ENCODE data around the gene OTX2.

Gene OTX2

DNA sequence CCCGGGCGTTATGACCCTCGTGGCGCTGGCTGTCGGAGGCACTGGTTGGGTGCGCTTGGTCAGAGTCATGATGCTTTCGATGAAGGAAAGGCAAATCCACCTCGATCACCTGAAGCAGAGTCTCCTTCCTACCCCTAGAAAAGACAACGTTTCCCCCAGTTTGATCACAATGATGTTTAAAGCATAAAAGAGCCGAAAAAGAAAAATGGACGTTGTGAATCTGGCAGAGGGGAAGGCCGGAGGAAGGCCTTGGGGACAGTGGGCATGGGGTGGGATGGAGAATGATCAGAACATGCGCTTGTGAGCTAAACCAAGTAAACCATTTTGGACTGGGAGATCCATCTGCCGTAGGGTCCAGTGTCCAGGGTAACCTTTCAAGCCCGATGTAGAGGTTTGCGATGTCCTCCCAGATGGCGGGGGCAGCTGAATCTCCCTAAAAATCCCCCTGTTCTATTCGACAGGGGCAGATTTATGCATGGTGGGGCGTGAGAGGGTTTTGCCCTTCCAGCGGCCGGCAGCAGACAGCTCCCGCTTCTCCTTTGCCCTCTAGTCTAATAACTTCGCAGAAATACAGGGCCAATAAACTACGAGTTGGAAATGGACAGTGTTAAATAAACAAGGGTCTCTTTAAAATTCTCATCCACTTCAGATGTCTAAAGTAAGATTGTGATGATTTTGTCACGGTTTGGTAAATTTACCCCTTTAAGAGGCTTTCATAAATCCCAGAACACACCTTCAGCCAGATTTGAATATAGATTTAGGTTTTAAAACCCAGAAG is 2.3 kb upstream of the OTX2 start:
- TF ChIP-seq, protein P1, sequence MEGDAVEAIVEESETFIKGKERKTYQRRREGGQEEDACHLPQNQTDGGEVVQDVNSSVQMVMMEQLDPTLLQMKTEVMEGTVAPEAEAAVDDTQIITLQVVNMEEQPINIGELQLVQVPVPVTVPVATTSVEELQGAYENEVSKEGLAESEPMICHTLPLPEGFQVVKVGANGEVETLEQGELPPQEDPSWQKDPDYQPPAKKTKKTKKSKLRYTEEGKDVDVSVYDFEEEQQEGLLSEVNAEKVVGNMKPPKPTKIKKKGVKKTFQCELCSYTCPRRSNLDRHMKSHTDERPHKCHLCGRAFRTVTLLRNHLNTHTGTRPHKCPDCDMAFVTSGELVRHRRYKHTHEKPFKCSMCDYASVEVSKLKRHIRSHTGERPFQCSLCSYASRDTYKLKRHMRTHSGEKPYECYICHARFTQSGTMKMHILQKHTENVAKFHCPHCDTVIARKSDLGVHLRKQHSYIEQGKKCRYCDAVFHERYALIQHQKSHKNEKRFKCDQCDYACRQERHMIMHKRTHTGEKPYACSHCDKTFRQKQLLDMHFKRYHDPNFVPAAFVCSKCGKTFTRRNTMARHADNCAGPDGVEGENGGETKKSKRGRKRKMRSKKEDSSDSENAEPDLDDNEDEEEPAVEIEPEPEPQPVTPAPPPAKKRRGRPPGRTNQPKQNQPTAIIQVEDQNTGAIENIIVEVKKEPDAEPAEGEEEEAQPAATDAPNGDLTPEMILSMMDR (IDR thresholded peaks at IDR 0.05; ENCODE audit: low read depth, low read length) = no peak
- DNase-seq (ENCODE audit: extremely low read depth, low read depth) = no peak

DNA sequence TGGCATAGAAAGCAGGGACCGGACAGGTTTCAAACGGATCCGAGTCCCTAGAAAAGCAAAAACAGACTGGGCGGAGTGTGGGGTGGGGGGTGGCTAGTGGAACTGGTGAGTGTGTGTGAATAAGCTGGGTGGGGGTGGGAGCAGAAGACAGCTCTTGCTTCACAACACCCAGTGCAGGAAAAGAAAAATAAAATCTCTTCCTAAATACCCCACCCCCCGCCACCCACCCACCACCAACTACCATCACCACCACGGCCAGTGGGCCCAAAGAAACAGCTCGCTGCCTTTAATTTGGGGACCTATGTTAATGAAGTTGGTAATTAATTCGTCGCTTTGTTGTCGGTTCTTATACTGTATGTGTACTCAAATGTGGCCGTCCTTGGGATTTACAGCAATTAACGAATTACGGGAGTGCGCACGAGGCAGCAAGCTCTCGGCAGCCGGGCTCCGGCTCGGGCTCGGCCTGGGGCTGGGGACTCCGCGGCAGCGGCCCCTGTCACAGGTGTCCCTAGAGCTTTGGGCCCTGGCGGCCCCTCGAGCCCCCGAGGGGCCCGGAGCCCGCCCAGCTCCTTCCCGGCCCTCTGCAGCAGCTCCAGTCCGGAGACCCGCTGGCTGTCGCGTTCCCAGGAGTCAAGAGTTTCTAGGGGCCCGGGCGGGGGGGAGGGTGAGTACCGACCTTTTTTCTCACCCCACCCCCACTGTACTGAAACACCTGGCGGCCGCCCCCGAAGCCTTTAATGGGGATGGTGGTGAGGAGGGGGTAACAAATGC is 1.5 kb upstream of the OTX2 start:
- TF ChIP-seq, protein P1 (IDR thresholded peaks at IDR 0.05; ENCODE audit: low read depth, low read length) = no peak
- no peak for DNase-seq (ENCODE audit: extremely low read depth, low read depth)

DNA sequence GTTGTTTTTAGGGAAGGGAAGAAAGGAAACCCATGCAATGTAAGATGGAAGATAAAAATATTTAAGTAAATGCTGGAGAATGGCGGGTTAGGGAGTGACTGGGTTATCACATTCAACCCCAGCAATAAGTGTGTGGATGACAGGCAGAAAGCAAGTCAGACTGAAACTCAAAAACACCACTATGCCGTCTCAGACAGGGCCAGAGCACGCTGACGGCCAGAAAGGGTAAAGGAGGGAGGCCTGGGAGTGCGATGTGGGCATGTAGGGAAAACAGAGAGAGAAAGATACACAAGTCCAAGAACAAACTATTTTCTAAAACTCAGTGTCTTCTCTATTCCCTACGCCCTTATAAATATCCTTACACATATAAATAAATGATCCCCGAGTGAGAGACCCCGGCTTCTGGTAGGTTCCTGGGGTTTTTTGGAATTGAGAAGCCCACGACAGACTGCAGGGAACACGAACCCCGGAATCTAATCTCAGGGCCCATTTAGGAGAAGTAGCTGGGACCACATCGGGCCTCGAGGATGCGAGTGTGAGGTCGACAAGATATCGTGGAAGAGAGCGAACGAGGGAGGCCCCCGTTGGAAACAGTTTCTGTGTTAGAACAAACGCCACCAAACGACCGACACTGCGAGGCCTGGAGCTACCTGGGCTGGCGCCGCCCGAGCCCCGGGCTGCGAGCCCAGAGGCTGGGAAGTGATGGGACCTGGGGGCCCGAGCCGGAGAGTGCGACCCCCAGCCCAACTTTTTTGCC is 735 bp upstream of the OTX2 start:
- TF ChIP-seq, protein P1 (IDR thresholded peaks at IDR 0.05; ENCODE audit: low read depth, low read length) = no peak
- DNase-seq (ENCODE audit: extremely low read depth, low read depth) = no peak

DNA sequence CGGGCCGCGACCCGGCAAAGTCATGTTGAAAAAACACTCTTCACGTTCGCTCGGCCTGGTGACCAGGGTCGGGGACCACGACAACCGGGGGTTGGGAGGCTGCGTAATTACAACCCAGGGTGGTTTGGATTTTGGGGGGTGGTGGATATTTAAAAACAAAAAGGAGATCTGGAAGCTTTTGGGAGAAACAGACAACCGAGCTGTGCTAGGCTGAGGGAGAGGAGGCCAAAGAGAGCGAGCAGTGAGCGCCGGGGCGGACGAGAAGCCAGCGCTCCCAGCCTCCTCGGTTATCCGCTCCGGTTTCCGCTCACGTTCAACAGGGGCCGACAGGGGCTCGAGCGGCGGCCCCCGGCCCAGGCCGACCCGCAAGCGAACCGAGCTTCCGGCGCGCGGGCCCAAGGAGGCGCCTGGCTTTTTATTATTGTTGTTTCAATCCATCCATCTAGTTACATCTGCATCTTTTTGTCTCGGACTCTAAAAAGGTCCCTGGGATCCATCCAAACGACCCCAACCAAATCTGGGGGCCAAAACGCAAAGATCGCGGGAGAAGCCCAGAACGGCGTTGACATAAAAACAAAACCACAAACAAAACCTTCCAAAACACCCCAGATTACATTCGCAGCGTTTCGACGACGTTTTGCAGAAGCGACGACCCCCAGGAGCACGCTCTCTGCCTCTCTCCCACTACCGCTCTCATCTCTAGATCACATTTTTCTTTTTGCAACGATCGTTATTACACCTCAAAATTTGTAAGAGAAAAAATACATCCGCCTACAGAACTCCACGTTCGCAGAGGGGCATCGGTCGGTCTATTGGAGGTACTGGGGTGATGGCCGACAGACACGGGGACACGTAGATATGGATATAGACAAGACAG is 771 bp downstream of the OTX2 start:
- TF ChIP-seq, protein P1 (IDR thresholded peaks at IDR 0.05; ENCODE audit: low read depth, low read length) = no peak
- DNase-seq (ENCODE audit: extremely low read depth, low read depth) = no peak

DNA sequence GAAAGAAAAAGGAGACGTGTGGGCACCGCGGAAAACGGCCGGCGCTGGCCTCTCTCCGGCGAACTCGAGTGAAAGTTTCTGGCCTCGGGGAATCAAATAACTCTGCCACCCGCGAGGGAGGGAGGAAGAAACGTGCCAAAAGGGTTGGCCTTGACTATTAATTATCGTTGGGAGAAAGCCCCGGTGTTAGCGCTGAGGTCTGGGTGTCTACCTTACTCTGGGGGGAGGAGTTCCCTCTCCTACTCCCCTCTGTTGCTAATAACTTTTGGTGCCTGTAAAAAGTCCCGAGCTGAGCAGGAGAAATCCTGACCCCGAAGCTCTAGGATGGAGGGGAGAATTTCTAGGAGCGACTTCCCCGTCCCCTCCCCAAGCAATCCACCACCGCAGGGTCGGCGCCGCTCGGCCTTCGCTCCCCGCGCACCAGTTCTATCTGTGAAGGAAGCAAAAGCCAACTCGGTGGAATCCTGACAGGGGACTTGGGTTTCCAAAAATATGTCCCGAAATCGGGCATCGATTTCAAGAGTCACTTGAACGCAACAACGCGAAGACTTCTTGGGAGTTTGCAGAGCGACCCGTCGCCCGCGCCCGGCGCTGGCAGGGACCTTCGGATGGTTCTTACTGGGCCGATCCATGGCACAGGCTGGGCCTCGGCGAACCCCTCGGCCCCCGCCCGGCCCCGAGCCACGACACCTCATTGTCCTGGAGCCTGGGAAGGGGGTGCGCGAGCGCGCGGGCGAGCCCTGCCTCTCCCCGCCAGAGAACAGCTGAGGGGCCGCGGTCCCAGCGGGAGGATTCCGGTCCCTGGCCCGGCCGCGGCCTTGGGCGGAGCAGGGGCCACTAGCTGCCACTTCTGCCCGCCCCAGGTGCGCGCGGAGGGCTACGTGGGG is 1.7 kb downstream of the OTX2 start:
- TF ChIP-seq, protein P1 (IDR thresholded peaks at IDR 0.05; ENCODE audit: low read depth, low read length) = no peak
- DNase-seq (ENCODE audit: extremely low read depth, low read depth) = no peak

DNA sequence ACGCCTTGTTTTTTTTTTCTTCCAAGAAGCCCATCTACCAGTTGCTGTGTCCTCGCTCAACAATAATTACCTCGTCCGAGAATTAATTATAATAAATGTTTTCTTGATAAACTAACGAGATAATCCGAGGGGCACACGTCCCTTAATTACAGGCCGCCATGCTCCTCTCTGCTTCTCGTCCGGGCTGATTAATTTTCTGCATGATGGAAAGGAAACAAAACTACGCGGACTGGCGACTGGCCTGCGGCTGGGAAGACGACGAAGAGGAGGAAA is 2.2 kb downstream of the OTX2 start:
- TF ChIP-seq, protein P1 (IDR thresholded peaks at IDR 0.05; ENCODE audit: low read depth, low read length) = no peak
- no peak for DNase-seq (ENCODE audit: extremely low read depth, low read depth)
